Endothelial cell of umbilical vein (primary cell): ENCODE data around the gene CCM2. TPM values are rescaled to one million over a fixed set of nuclear protein-coding genes. Genes with fewer than 3 reads are reported as not detected.

Source experiments
- BruUV-seq: library from RNA; stranded (reverse); fragments of 400-500 nt; replicated peaks from 2 replicates; lab custom pipeline; 2021; lab: Mats Ljungman, UMichigan
- CTCF ChIA-PET: fragments of 300-600, 350-600 bp; sonication (Branson Sonifier 250); formaldehyde crosslinking; loops from one replicate; lab custom pipeline; 2021; ENCODE audit warnings: antibody characterized with exemption, inconsistent platforms; lab: Charles Lee
- POLR2A ChIA-PET: fragments of 300-600, 350-600 bp; sonication (Branson Sonifier 250); formaldehyde crosslinking; loops from one replicate; lab custom pipeline; 2021; ENCODE audit warnings: antibody characterized with exemption, inconsistent platforms; lab: Charles Lee
- DNase-seq: peaks from one replicate; pipeline ENCODE4 v3.0.0-alpha.2; 2011; ENCODE audit warnings: low read depth, low spot score
- FAIRE-seq: peaks from 2 replicates; lab custom pipeline; 2011; peaks lifted over from hg19 to GRCh38; lab: Jason Lieb, UNC
- H2AFZ ChIP-seq: 2 replicates; pipeline ENCODE4 v1.6.0; 2012; ENCODE audit warnings: low read depth, low read length, control low read depth, inconsistent platforms
- H3K27ac ChIP-seq: 2 replicates; pipeline ENCODE4 v1.5.1; 2011; ENCODE audit warnings: low read depth, mild to moderate bottlenecking, control low read depth, low read length, moderate library complexity; ENCODE audit not compliant: insufficient read depth
- H3K27me3 ChIP-seq, 2 experiments: 2 replicates each; pipeline versions ENCODE4 v1.6.0 to v1.6.1; 2011; ENCODE audit warnings: low read length in 2 of 2, mixed read lengths in 1 of 2; ENCODE audit not compliant: control insufficient read depth in 2 of 2, insufficient read depth in 2 of 2
- H3K36me3 ChIP-seq, 2 experiments: 2 replicates in 1 of 2; 3 replicates in 1 of 2; pipeline ENCODE4 v1.5.1; 2011; ENCODE audit warnings: low read length in 2 of 2, mild to moderate bottlenecking in 1 of 2, moderate library complexity in 1 of 2; ENCODE audit not compliant: control insufficient read depth in 2 of 2, insufficient read depth in 2 of 2; ENCODE audit errors: extremely low read depth in 1 of 2
- H3K4me1 ChIP-seq: 3 replicates; pipeline ENCODE4 v1.5.1; 2011; ENCODE audit warnings: mild to moderate bottlenecking, low read length; ENCODE audit not compliant: control insufficient read depth, insufficient read depth; ENCODE audit errors: extremely low read depth
- H3K4me2 ChIP-seq: 2 replicates; pipeline ENCODE4 v1.6.1; 2011; ENCODE audit warnings: low read length, control low read depth, mixed read lengths; ENCODE audit not compliant: insufficient read depth
- H3K4me3 ChIP-seq, 3 experiments: fragments of 200-600 bp in 1 of 3; sonication (generic), shearing (Covaris generic) in 1 of 3; replicated peaks in 1 of 3; 2 replicates each; pipeline ENCODE4 v1.5.1; 2011 to 2016; ENCODE audit warnings: control low read depth in 3 of 3, low read length in 3 of 3, mild to moderate bottlenecking in 2 of 3, inconsistent platforms in 1 of 3, low read depth in 1 of 3, moderate library complexity in 1 of 3; ENCODE audit not compliant: insufficient read depth in 1 of 3
- H3K79me2 ChIP-seq: 2 replicates; pipeline ENCODE4 v1.6.0; 2012; ENCODE audit warnings: low read length, inconsistent platforms; ENCODE audit not compliant: control insufficient read depth, insufficient read depth
- H3K9ac ChIP-seq: replicated peaks from 2 replicates; pipeline ENCODE3; 2011; ENCODE audit warnings: low read length, control low read depth; ENCODE audit not compliant: insufficient read depth; ENCODE audit errors: extremely low read depth
- H3K9me1 ChIP-seq: replicated peaks from 3 replicates; pipeline ENCODE4 v1.6.0; 2011; ENCODE audit warnings: mild to moderate bottlenecking, low read length; ENCODE audit not compliant: control insufficient read depth, insufficient read depth; ENCODE audit errors: extremely low read depth
- H3K9me3 ChIP-seq: replicated peaks from 2 replicates; pipeline ENCODE4 v1.5.1; 2012; ENCODE audit warnings: low read length, inconsistent platforms; ENCODE audit not compliant: control insufficient read depth, insufficient read depth
- H4K20me1 ChIP-seq: replicated peaks from 2 replicates; pipeline ENCODE3; 2011; ENCODE audit warnings: mild to moderate bottlenecking, low read length; ENCODE audit not compliant: control insufficient read depth, insufficient read depth; ENCODE audit errors: extremely low read depth
- CTCF ChIP-seq, 2 donors: IDR thresholded peaks; 1 replicate in 1 of 2; 2 replicates in 1 of 2; pipeline ENCODE4 v1.5.1; 2011; ENCODE audit warnings: low read length in 2 of 2, mild to moderate bottlenecking in 2 of 2, moderate library complexity in 2 of 2, control low read depth in 1 of 2, inconsistent platforms in 1 of 2, low read depth in 1 of 2; ENCODE audit not compliant: insufficient read depth in 1 of 2; ENCODE audit errors: extremely low read depth in 1 of 2
- EZH2 ChIP-seq: IDR thresholded peaks from 2 replicates; pipeline ENCODE4 v1.6.1; 2012; ENCODE audit warnings: borderline replicate concordance, low read depth, mild to moderate bottlenecking, moderate library complexity, low read length, inconsistent platforms; ENCODE audit not compliant: severe bottlenecking
- FOS ChIP-seq: IDR thresholded peaks from 2 replicates; pipeline ENCODE4 v1.6.1; 2011; ENCODE audit warnings: mild to moderate bottlenecking, low read length, moderate library complexity, borderline replicate concordance; ENCODE audit not compliant: insufficient read depth
- GATA2 ChIP-seq: IDR thresholded peaks from 2 replicates; pipeline ENCODE4 v1.7.0; 2011; ENCODE audit warnings: low read depth, mild to moderate bottlenecking, moderate library complexity, mixed read lengths, low read length; ENCODE audit not compliant: insufficient read length, insufficient read depth
- JUN ChIP-seq: IDR thresholded peaks from 2 replicates; pipeline ENCODE4 v1.6.1; 2011; ENCODE audit warnings: borderline replicate concordance, low read depth; ENCODE audit not compliant: insufficient read length, insufficient read depth
- MYC ChIP-seq: IDR thresholded peaks from one replicate; pipeline ENCODE4 v1.6.1; 2011; ENCODE audit warnings: mild to moderate bottlenecking, low read depth, low read length
- POLR2A ChIP-seq: IDR thresholded peaks from 2 replicates; pipeline ENCODE4 v1.6.1; 2012; ENCODE audit warnings: low read depth, mild to moderate bottlenecking, control low read depth, low read length
- POLR2AphosphoS5 ChIP-seq: IDR thresholded peaks from 2 replicates; pipeline ENCODE4 v1.6.1; 2012; ENCODE audit warnings: low read depth, mild to moderate bottlenecking, control low read depth, low read length, moderate library complexity; ENCODE audit not compliant: insufficient read depth
- dilution Hi-C: fragments of 300-500 bp; cut with MboI; formaldehyde crosslinking; loops from one replicate; pipeline ENCODE4 v1.15.0; 2019; ENCODE audit warnings: low sequenced_read_pairs; ENCODE audit not compliant: extremely low pct_ligation_motif_present
- intact Hi-C: fragments of 100-400 bp; cut with micrococcal nuclease; formaldehyde crosslinking; loops from one replicate; pipeline ENCODE4 v1.10.0; 2022
- polyA plus RNA-seq, 4 experiments: library from polyadenylated mRNA; depleted of rRNA in 3 of 4; stranded (reverse) in 3 of 4; unstranded in 1 of 4; fragments of >200 nt; gene quantifications; 2 replicates each; pipeline versions ENCODE4 v1.2.1 to v1.2.3, GENCODE V29; 2011 to 2012; ENCODE audit warnings: missing spikeins in 1 of 4
- total RNA-seq: library from RNA; stranded (reverse); gene quantifications from 2 replicates; pipeline ENCODE4 v1.2.3, GENCODE V29; 2021
- TF ChIP-seq, protein P1 (sequence below): IDR thresholded peaks from 2 replicates; pipeline ENCODE4 v1.6.1; 2011; ENCODE audit not compliant: insufficient read depth, insufficient read length

The CCM2 gene
- total and polyA plus RNA-seq, 2 donors (not counting 3 experiments of a cell fraction or from before 2014, with no cell fraction given): 66.1 to 70.4 TPM

GRCh38 chr7:44970523-44971051 lies 29.4 kb upstream of the CCM2 start:
- POLR2A ChIA-PET: no interaction called here
- no peaks in the 10 kb centered on the region for H3K4me1 ChIP-seq
- no peaks in the 10 kb centered on the region for H4K20me1 ChIP-seq
- no peaks in the 10 kb centered on the region for H3K9me1 ChIP-seq
- H3K27ac ChIP-seq: no peak overlapping the region
- H3K9me3 ChIP-seq: no peaks in the 10 kb centered on the region
- DNase-seq: no peak
- H3K4me3 ChIP-seq: no peak overlapping the region
- CTCF ChIA-PET: interaction anchor here (10.0 kb wide), 1 partner anchor 163 kb away, joined by 585 read pairs; no protein-coding TSS in a partner anchor
- H3K79me2 ChIP-seq: no peaks in the 10 kb centered on the region
- intact Hi-C loops (loop anchor here (5.0 kb wide), 1 partner anchor 107 kb away; no protein-coding TSS in a partner anchor), dilution Hi-C loops (no loop called here)
- no peak for FAIRE-seq
- no peak for TF ChIP-seq GATA2
- no peak for TF ChIP-seq JUN
- TF ChIP-seq, protein P1, sequence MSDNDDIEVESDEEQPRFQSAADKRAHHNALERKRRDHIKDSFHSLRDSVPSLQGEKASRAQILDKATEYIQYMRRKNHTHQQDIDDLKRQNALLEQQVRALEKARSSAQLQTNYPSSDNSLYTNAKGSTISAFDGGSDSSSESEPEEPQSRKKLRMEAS: no peak
- TF ChIP-seq POLR2A: no peak
- no peak for TF ChIP-seq POLR2AphosphoS5
- no peak for TF ChIP-seq FOS
- H3K9ac ChIP-seq: no peak overlapping the region
- no peak overlapping the region for H3K4me2 ChIP-seq
- no peak overlapping the region for H2AFZ ChIP-seq
- no peaks in the 10 kb centered on the region for H3K36me3 ChIP-seq
- no peaks in the 10 kb centered on the region for H3K27me3 ChIP-seq
- BruUV-seq: no TSS peak

DNA sequence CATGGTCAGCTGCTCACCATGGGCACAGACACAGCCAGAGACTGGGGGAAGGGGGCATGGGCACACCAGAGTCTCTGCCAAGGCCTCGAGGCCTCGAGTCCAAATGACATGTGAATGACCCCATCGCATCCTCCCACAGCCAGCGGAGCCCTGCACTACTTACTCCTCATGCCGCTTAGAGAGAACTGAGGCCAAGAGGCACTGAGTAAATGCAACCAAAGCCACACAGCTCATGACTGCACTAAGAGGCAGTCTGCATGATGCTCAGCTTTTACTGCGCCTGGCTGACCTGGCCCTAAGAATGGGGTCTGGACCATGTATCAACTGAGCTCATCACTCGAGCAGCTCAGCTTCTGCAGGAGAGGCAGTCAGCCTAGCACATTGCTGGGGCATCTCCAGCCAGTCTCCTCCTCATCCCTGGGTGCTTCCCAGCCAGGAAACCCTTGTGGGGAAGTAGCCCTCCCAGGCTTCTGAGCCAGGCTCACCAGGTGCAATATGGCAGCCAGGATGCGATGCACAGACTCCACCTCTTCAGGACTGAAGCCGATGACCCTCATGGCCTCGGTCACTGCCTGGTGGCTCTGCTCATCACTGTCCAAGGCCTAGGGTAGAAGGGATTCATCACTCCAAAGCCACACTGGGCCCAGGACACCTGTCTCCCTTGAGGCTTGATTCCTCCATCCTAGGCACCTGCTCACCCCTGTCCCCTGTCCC lies 28.7 kb upstream of the CCM2 start:
- H3K36me3 ChIP-seq: no peaks in the 10 kb centered on the region
- no TSS peak for BruUV-seq
- no peaks in the 10 kb centered on the region for H3K79me2 ChIP-seq
- H3K9me3 ChIP-seq: no peaks in the 10 kb centered on the region
- no peak overlapping the region for H3K27ac ChIP-seq
- no peaks in the 10 kb centered on the region for H4K20me1 ChIP-seq
- dilution Hi-C loops (no loop called here), intact Hi-C loops (loop anchor here (5.0 kb wide), 1 partner anchor 106 kb away; no protein-coding TSS in a partner anchor)
- no peaks in the 10 kb centered on the region for H3K4me1 ChIP-seq
- no peak overlapping the region for H3K4me3 ChIP-seq
- H3K9me1 ChIP-seq: no peaks in the 10 kb centered on the region
- no peak for TF ChIP-seq JUN
- no peak for TF ChIP-seq EZH2
- no peak for TF ChIP-seq GATA2
- TF ChIP-seq MYC: no peak
- TF ChIP-seq FOS: no peak
- no peak for TF ChIP-seq POLR2AphosphoS5
- no peak for TF ChIP-seq CTCF (IDR thresholded peaks at IDR 0.05; ENCODE audit: extremely low read depth in 1 of 2, insufficient read depth in 1 of 2, low read depth in 1 of 2, low read length in 2 of 2)
- TF ChIP-seq POLR2A: no peak
- TF ChIP-seq, protein P1: no peak
- CTCF ChIA-PET: interaction anchor here (1.4 to 10.0 kb wide), 3 partner anchors 9 to 163 kb away, joined by 3 to 585 read pairs (median 127); partner anchors contain the start of gene CCM2
- H2AFZ ChIP-seq: no peak overlapping the region
- H3K9ac ChIP-seq: no peak overlapping the region
- DNase-seq (no peak), FAIRE-seq (no peak)
- H3K27me3 ChIP-seq: no peaks in the 10 kb centered on the region
- no peak overlapping the region for H3K4me2 ChIP-seq
- POLR2A ChIA-PET: no interaction called here
